HG03521 (cell line): ENCODE results near the gene CATSPERB.
"Not testable (repeated sequence)": the region's sequence is repeated elsewhere in the genome, so short reads cannot be mapped to it uniquely, and the experiment has no call there.

Experiments used
- ATAC-seq: cut with Tn5 transposase; IDR thresholded peaks from one replicate; pipeline ENCODE4 v1.9.1; 2021; ENCODE audit warnings: mild to moderate bottlenecking, moderate library complexity; ENCODE audit not compliant: unreplicated experiment

The CATSPERB gene

GRCh38 chr14:91593957-91594356, 137.9 kb downstream of the CATSPERB start:
- ATAC-seq, result not testable (repeated sequence)

GRCh38 chr14:91586410-91586809, 145.5 kb downstream of the CATSPERB start:
- no peak for ATAC-seq

- no peak for ATAC-seq
Observed at GRCh38 chr14:91585856-91586255, 146.0 kb downstream of the CATSPERB start.

GRCh38 chr14:91582761-91583160, 149.1 kb downstream of the CATSPERB start:
- no peak for ATAC-seq

- ATAC-seq, result no peak
Observed at GRCh38 chr14:91580876-91581577, 150.9 kb downstream of the CATSPERB start.

GRCh38 chr14:91577632-91578233, 154.2 kb downstream of the CATSPERB start:
- ATAC-seq, result no peak

GRCh38 chr14:91575469-91576208, 156.2 kb downstream of the CATSPERB start:
- no peak for ATAC-seq

- ATAC-seq, result peak; percentile 50
Observed at GRCh38 chr14:91573894-91574837, 157.7 kb downstream of the CATSPERB start.

GRCh38 chr14:91573528-91573893, 158.4 kb downstream of the CATSPERB start:
- no peak for ATAC-seq

- ATAC-seq, result no peak
Observed at GRCh38 chr14:91570021-91570420, 161.9 kb downstream of the CATSPERB start.

GRCh38 chr14:91569301-91569700, 162.6 kb downstream of the CATSPERB start:
- ATAC-seq, result no peak

- no peak for ATAC-seq
Observed at GRCh38 chr14:91568626-91569025, 163.3 kb downstream of the CATSPERB start.

- not testable (repeated sequence) for ATAC-seq
Observed at GRCh38 chr14:91567827-91568226, 164.1 kb downstream of the CATSPERB start.

GRCh38 chr14:91555531-91555930, 176.4 kb downstream of the CATSPERB start:
- no peak for ATAC-seq

- ATAC-seq, result no peak
Observed at GRCh38 chr14:91554535-91555332, 177.2 kb downstream of the CATSPERB start.

GRCh38 chr14:91548108-91548507, 183.8 kb downstream of the CATSPERB start:
- ATAC-seq, result no peak

- ATAC-seq, result no peak
Observed at GRCh38 chr14:91545946-91546716, 185.8 kb downstream of the CATSPERB start.

- no peak for ATAC-seq
Observed at GRCh38 chr14:91545204-91545603, 186.7 kb downstream of the CATSPERB start.

GRCh38 chr14:91536327-91536726, 195.6 kb downstream of the CATSPERB start:
- no peak for ATAC-seq
